GM12878 (cell line): ENCODE results near the gene TMEM163. TPM values are rescaled to one million over a fixed set of nuclear protein-coding genes. Genes with fewer than 3 reads are reported as not detected.

Experiments used
- ASH2L ChIP-seq: fragments of 300-600, 200-600 bp; sonication (generic); IDR thresholded peaks from 2 replicates; pipeline ENCODE4 v1.6.1; 2017; ENCODE audit warnings: low read depth, mild to moderate bottlenecking, borderline replicate concordance
- CBFB ChIP-seq: IDR thresholded peaks from 2 replicates; pipeline ENCODE4 v1.6.1; 2016; ENCODE audit warnings: antibody characterized with exemption, low read depth
- FOS ChIP-seq: IDR thresholded peaks from 3 replicates; pipeline ENCODE4 v1.6.1; 2011; ENCODE audit warnings: borderline replicate concordance; ENCODE audit not compliant: insufficient read length; ENCODE audit errors: extremely low read depth
- HDAC2 ChIP-seq: fragments of 200-600 bp; sonication (generic); IDR thresholded peaks from 2 replicates; pipeline ENCODE4 v1.6.1; 2017
- MYB ChIP-seq: fragments of 150-350 bp; IDR thresholded peaks from 2 replicates; pipeline ENCODE4 v1.6.1; 2014; ENCODE audit warnings: mild to moderate bottlenecking, low read depth, low read length, borderline replicate concordance
- NFIC ChIP-seq: IDR thresholded peaks from 2 replicates; pipeline ENCODE4 v1.6.1; 2012; ENCODE audit warnings: low read depth, mild to moderate bottlenecking, inconsistent platforms, low read length, moderate library complexity
- NFYB ChIP-seq: IDR thresholded peaks from 2 replicates; pipeline ENCODE4 v1.6.1; 2011; ENCODE audit warnings: low read depth, mild to moderate bottlenecking, low read length, improper control_type of control experiment, moderate library complexity; ENCODE audit not compliant: insufficient read depth
- PAX5 ChIP-seq: IDR thresholded peaks from 2 replicates; pipeline ENCODE4 v1.6.1; 2011; ENCODE audit warnings: low read depth, low read length, borderline replicate concordance
- RAD21 ChIP-seq: IDR thresholded peaks from 2 replicates; pipeline ENCODE4 v1.6.1; 2011; ENCODE audit warnings: mild to moderate bottlenecking, low read depth, low read length, moderate library complexity; ENCODE audit not compliant: insufficient read depth
- RUNX3 ChIP-seq: IDR thresholded peaks from 2 replicates; pipeline ENCODE4 v1.6.1; 2012; ENCODE audit warnings: low read length, inconsistent platforms
- SREBF2 ChIP-seq: IDR thresholded peaks from 2 replicates; pipeline ENCODE4 v1.6.1; 2012; ENCODE audit warnings: mild to moderate bottlenecking, low read length
- STAT1 ChIP-seq: fragments of 450-650 bp; conservative IDR thresholded peaks from 2 replicates; pipeline ENCODE4 v1.6.1; 2014; ENCODE audit warnings: antibody characterized with exemption, mild to moderate bottlenecking
- WRNIP1 ChIP-seq: IDR thresholded peaks from 2 replicates; pipeline ENCODE4 v1.6.1; 2011; ENCODE audit warnings: low read depth, low read length, improper control_type of control experiment, borderline replicate concordance
- polyA plus RNA-seq, 11 experiments: library from polyadenylated mRNA; depleted of rRNA in 4 of 11; unstranded in 6 of 11; stranded (reverse) in 5 of 11; fragments of >200 nt; fragmentation: Nextera tagmentation in 4 of 11; fragmentation: Illumina TruSeq in 1 of 11; extraction: Ambion mirVana in 4 of 11; extraction: Trizol in 1 of 11; gene quantifications; 1 replicate in 1 of 11; 2 replicates in 10 of 11; pipeline versions ENCODE4 v1.2.1 to v1.2.3, GENCODE V29; 2011 to 2016; ENCODE audit warnings: inconsistent platforms in 2 of 11, missing spikeins in 2 of 11, low read depth in 1 of 11
- total RNA-seq, 4 experiments: library from RNA; depleted of rRNA in 3 of 4; stranded (reverse); fragments of >200 nt in 3 of 4; fragmentation: Illumina TruSeq in 1 of 4; extraction: Trizol in 1 of 4; gene quantifications; 2 replicates each; pipeline versions ENCODE4 v1.2.1 to v1.2.3, GENCODE V29; 2013 to 2021
- TF ChIP-seq, protein P1 (sequence below): fragments of 450-650 bp; IDR thresholded peaks from 2 replicates; pipeline ENCODE4 v1.6.1; 2018; ENCODE audit warnings: mild to moderate bottlenecking, low read depth, moderate library complexity; ENCODE audit not compliant: partially characterized antibody
- TF ChIP-seq, protein P2 (sequence below): fragments of 450-650 bp; formaldehyde crosslinking; IDR thresholded peaks from 2 replicates; pipeline ENCODE4 v1.4.0; 2022; ENCODE audit warnings: mild to moderate bottlenecking, moderate library complexity
- TF ChIP-seq, protein P3 (sequence below): fragments of 450-650 bp; IDR thresholded peaks from 2 replicates; pipeline ENCODE4 v1.6.1; 2017; ENCODE audit warnings: mild to moderate bottlenecking, low read depth, inconsistent platforms; ENCODE audit not compliant: poor library complexity, severe bottlenecking

Gene TMEM163
- total and polyA plus RNA-seq, 10 of the 15 experiments (the other 5 are each of a cell fraction or from before 2014, with no cell fraction given): 0.05 to 0.11 (median 0.07) TPM; not detected in 4

DNA sequence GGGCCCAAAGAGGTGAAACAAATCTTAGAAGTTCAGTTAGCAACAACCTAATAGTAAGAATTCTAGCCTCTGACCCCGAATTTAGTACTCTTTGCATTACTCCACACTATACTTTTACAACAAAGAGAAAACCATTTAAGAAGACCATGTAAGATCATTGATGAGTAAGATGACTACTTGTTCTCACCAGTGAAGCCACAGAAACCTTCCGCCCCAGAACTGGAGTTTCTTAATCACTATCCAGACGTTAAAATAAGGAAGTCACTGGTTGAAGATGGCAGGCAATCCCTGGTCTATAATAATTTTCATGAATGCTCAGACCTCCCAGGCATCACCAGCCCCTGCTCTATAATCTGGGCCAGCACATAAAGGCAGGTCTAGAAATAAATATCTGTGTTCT lies 95.0 kb downstream of the TMEM163 start (continued):
- TF ChIP-seq STAT1: no peak
- TF ChIP-seq, protein P1, sequence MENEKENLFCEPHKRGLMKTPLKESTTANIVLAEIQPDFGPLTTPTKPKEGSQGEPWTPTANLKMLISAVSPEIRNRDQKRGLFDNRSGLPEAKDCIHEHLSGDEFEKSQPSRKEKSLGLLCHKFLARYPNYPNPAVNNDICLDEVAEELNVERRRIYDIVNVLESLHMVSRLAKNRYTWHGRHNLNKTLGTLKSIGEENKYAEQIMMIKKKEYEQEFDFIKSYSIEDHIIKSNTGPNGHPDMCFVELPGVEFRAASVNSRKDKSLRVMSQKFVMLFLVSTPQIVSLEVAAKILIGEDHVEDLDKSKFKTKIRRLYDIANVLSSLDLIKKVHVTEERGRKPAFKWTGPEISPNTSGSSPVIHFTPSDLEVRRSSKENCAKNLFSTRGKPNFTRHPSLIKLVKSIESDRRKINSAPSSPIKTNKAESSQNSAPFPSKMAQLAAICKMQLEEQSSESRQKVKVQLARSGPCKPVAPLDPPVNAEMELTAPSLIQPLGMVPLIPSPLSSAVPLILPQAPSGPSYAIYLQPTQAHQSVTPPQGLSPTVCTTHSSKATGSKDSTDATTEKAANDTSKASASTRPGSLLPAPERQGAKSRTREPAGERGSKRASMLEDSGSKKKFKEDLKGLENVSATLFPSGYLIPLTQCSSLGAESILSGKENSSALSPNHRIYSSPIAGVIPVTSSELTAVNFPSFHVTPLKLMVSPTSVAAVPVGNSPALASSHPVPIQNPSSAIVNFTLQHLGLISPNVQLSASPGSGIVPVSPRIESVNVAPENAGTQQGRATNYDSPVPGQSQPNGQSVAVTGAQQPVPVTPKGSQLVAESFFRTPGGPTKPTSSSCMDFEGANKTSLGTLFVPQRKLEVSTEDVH: no peak
- TF ChIP-seq RUNX3: peak; percentile 99
- peak; percentile 93 for TF ChIP-seq NFIC
- TF ChIP-seq SREBF2: no peak
- no peak for TF ChIP-seq MYB
- TF ChIP-seq WRNIP1: no peak
- no peak for TF ChIP-seq FOS
- TF ChIP-seq HDAC2: no peak
- TF ChIP-seq CBFB: peak; percentile 81
- no peak for TF ChIP-seq NFYB
- peak; percentile 65; the same call in 1 of the 2 replicates for TF ChIP-seq PAX5
- no peak for TF ChIP-seq ASH2L
- TF ChIP-seq, protein P2, sequence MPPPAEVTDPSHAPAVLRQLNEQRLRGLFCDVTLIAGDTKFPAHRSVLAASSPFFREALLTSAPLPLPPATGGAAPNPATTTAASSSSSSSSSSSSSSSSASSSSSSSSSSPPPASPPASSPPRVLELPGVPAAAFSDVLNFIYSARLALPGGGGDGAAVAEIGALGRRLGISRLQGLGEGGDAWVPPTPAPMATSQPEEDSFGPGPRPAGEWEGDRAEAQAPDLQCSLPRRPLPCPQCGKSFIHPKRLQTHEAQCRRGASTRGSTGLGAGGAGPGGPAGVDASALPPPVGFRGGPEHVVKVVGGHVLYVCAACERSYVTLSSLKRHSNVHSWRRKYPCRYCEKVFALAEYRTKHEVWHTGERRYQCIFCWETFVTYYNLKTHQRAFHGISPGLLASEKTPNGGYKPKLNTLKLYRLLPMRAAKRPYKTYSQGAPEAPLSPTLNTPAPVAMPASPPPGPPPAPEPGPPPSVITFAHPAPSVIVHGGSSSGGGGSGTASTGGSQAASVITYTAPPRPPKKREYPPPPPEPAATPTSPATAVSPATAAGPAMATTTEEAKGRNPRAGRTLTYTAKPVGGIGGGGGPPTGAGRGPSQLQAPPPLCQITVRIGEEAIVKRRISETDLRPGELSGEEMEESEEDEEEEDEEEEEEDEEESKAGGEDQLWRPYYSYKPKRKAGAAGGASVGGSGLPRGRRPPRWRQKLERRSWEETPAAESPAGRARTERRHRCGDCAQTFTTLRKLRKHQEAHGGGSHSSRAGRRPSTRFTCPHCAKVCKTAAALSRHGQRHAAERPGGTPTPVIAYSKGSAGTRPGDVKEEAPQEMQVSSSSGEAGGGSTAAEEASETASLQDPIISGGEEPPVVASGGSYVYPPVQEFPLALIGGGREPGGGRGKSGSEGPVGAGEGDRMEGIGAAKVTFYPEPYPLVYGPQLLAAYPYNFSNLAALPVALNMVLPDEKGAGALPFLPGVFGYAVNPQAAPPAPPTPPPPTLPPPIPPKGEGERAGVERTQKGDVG (CRISPR knock-in tag): no peak
- 0 out of 2 replicates have a peak, but pooled peaks have one; percentile 4 for TF ChIP-seq RAD21
- TF ChIP-seq, protein P3, sequence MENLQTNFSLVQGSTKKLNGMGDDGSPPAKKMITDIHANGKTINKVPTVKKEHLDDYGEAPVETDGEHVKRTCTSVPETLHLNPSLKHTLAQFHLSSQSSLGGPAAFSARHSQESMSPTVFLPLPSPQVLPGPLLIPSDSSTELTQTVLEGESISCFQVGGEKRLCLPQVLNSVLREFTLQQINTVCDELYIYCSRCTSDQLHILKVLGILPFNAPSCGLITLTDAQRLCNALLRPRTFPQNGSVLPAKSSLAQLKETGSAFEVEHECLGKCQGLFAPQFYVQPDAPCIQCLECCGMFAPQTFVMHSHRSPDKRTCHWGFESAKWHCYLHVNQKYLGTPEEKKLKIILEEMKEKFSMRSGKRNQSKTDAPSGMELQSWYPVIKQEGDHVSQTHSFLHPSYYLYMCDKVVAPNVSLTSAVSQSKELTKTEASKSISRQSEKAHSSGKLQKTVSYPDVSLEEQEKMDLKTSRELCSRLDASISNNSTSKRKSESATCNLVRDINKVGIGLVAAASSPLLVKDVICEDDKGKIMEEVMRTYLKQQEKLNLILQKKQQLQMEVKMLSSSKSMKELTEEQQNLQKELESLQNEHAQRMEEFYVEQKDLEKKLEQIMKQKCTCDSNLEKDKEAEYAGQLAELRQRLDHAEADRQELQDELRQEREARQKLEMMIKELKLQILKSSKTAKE: peak; percentile 59
- TF ChIP-seq, all 136 proteins: peak for 34
